Peyer's patch (tissue), 4 donors: ENCODE results near the gene CTBP2. TPM values are rescaled to one million over a fixed set of nuclear protein-coding genes. Genes with fewer than 3 reads are reported as not detected.

Experiments used
- DNase-seq, 3 donors: peaks; one replicate each; pipeline ENCODE4 v3.0.0-alpha.2; 2017 to 2019
- H3K27ac ChIP-seq, 4 donors: fragments of 200-600 bp; sonication (generic); one replicate each; pipeline ENCODE4 v1.5.1; 2016 to 2019
- H3K27me3 ChIP-seq, 2 donors: fragments of 200-600 bp; sonication (generic); one replicate each; pipeline ENCODE4 v1.5.1; 2019
- H3K36me3 ChIP-seq, 3 donors: fragments of 200-600 bp; sonication (generic); one replicate each; pipeline ENCODE4 v1.5.1; 2016 to 2019
- H3K4me1 ChIP-seq, 4 donors: fragments of 200-600 bp; sonication (generic); one replicate each; pipeline ENCODE4 v1.5.1; 2016 to 2019
- H3K4me3 ChIP-seq, 4 donors: fragments of 200-600 bp; sonication (generic); 1 replicate in 3 of 4; 2 replicates in 1 of 4; pipeline ENCODE4 v1.5.1; 2016 to 2019; ENCODE audit warnings: mild to moderate bottlenecking in 1 of 4
- H3K9me3 ChIP-seq, 4 donors: fragments of 200-600 bp; sonication (generic); one replicate each; pipeline ENCODE4 v1.5.1; 2016 to 2019; ENCODE audit warnings: mild to moderate bottlenecking in 1 of 4
- POLR2A ChIP-seq, 2 donors: fragments of 450-650 bp; IDR thresholded peaks; one replicate each; pipeline ENCODE4 v1.5.1; 2017; ENCODE audit warnings: antibody characterized with exemption in 2 of 2, mild to moderate bottlenecking in 2 of 2, moderate library complexity in 2 of 2
- total RNA-seq, 4 donors: library from RNA; depleted of rRNA; stranded (reverse); fragments of >200 nt; gene quantifications; one replicate each; pipeline ENCODE4 v1.1.0, GENCODE V29; 2016
- TF ChIP-seq, protein P1 (sequence below), 6 experiments: fragments of 450-650 bp in 4 of 6; fragments of 200-600 bp in 2 of 6; sonication (generic) in 1 of 6; IDR thresholded peaks; one replicate each; pipeline ENCODE4 v1.5.1; 2017 to 2019; ENCODE audit warnings: antibody characterized with exemption in 6 of 6, mild to moderate bottlenecking in 3 of 6, moderate library complexity in 1 of 6

The CTBP2 gene
- total RNA-seq, 4 donors from 2014 or later, result 53.6 to 83.8 (median 64.7) TPM

DNA sequence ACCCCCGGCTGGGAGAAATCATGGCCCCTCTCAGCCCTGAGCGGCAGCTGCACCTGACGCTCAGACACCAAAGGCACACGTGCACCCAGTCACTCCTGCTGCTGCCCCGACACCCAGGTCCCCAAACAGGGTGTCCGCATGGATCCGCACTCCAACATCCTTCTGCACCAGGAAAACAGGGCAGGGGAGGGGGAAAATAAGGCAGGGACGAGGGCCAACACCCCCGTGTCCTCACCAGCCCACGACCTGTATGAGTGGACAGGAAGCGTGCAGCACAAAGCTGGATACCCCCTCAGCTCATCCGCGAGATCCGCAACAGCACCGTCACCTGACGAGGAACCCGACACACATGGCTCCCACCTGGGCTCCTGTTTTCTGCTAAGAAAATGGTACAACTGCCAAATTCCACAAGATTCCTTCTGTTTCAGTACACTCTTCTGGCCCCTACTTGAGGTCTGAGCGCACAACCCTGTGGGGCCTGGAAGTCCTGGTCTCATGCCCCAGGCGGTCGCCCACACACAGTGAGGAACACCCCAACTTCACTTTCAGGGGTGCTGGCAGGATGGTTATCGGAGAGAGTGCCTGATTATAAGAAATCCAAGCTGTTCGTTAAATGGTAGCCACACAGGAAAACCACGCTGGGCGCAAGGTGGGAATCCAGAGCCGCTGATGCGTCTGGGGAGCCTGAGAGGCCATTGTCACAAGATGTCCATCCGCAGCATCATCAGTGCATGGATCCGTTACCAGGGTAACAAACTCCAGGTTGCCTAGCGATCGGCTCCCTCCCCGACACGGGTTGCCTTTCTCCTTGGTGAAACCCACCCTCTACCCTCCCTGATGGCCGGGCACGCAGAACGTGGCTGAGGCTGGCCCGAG, 154.8 kb downstream of the CTBP2 start:
- Histone ChIP-seq H3K27ac (no peak overlapping the region), H3K36me3 (peaks cover 0 to 51% (median 0%) of the 10 kb centered on the region in 3 donors), H3K4me3 (no peak overlapping the region), H3K9me3 (no peaks in the 10 kb centered on the region), H3K4me1 (peaks cover 0 to 34% (median 0%) of the 10 kb centered on the region in 4 donors), H3K27me3 (no peaks in the 10 kb centered on the region)
- peak in 1 of 3 donors; percentile 26 for DNase-seq
- TF ChIP-seq POLR2A (IDR thresholded peaks at IDR 0.05), result no peak
- TF ChIP-seq, protein P1, sequence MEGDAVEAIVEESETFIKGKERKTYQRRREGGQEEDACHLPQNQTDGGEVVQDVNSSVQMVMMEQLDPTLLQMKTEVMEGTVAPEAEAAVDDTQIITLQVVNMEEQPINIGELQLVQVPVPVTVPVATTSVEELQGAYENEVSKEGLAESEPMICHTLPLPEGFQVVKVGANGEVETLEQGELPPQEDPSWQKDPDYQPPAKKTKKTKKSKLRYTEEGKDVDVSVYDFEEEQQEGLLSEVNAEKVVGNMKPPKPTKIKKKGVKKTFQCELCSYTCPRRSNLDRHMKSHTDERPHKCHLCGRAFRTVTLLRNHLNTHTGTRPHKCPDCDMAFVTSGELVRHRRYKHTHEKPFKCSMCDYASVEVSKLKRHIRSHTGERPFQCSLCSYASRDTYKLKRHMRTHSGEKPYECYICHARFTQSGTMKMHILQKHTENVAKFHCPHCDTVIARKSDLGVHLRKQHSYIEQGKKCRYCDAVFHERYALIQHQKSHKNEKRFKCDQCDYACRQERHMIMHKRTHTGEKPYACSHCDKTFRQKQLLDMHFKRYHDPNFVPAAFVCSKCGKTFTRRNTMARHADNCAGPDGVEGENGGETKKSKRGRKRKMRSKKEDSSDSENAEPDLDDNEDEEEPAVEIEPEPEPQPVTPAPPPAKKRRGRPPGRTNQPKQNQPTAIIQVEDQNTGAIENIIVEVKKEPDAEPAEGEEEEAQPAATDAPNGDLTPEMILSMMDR (IDR thresholded peaks at IDR 0.05), result no peak

DNA sequence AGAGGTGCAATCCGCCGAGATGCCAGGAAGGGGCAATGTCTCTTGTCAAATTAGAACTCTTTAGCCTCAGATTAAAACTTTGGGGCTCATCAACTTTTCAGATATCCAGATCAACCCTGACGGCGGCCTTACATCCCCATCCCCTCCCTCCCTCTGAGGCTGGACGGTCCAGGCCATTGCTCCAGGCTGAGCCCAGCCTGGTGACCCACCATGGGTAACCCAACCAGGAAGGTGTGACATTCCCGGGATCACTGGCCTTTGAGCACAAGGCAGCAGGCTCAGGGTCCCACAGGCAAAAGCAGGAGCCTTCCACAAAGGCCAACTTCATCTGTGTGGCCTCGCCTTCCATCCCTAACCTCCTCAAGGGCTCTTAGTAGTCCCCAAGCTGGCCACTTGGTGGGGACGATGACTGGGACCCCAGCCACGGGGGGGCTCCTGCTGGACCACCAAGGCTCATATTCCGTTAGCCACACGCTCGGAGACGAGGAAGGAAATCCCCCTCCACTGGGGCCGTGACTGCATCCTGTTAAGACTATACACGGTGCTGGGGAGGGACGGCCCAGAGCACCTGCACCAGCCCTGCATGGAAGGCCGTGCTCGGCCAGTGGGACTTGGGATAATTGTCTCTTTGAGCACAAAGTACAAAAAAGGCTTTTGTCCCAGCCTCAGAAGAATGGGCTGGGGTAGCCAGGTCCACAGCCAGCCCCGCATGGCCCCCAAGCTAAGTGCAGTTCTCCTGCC, 155.6 kb downstream of the CTBP2 start:
- H3K4me3 ChIP-seq, result no peak overlapping the region
- peaks cover 0 to 40% (median 0%) of the 10 kb centered on the region in 4 donors for H3K4me1 ChIP-seq
- peak in 1 of 3 donors; percentile 37 for DNase-seq
- no peaks in the 10 kb centered on the region for H3K27me3 ChIP-seq
- TF ChIP-seq POLR2A (IDR thresholded peaks at IDR 0.05), result no peak
- TF ChIP-seq, protein P1 (IDR thresholded peaks at IDR 0.05), result no peak
- H3K27ac ChIP-seq, result no peak overlapping the region
- H3K36me3 ChIP-seq, result peaks cover 0 to 59% (median 0%) of the 10 kb centered on the region in 3 donors
- no peaks in the 10 kb centered on the region for H3K9me3 ChIP-seq

DNA sequence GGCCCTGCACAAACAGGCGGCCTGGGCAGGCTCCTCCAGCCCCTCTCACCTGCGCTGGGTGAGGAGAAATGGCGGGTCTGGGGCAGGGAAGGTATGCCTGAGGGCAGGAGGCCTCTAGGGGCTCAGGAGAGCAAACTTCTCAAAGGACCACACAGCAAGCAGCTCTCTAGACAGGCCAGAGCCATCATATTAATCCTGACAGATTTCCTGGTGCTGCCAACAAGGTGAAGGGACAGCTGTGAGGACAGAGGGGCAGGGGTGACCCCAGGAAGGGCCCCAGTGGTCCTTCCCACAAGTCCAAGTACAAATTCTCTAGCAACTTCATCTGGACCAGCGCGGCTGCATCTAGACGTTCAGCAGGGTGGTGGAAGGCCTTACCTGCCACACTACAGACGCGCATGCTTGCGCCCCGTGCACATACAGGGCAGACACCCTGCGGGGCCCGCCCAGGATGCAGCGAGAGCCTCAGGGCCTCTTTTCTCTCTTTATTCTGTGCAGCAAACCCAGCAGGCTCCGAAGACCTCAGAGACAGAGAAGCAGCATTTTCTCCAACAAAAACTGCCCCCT, 156.4 kb downstream of the CTBP2 start:
- peak in 1 of 3 donors; percentile 18 for DNase-seq

DNA sequence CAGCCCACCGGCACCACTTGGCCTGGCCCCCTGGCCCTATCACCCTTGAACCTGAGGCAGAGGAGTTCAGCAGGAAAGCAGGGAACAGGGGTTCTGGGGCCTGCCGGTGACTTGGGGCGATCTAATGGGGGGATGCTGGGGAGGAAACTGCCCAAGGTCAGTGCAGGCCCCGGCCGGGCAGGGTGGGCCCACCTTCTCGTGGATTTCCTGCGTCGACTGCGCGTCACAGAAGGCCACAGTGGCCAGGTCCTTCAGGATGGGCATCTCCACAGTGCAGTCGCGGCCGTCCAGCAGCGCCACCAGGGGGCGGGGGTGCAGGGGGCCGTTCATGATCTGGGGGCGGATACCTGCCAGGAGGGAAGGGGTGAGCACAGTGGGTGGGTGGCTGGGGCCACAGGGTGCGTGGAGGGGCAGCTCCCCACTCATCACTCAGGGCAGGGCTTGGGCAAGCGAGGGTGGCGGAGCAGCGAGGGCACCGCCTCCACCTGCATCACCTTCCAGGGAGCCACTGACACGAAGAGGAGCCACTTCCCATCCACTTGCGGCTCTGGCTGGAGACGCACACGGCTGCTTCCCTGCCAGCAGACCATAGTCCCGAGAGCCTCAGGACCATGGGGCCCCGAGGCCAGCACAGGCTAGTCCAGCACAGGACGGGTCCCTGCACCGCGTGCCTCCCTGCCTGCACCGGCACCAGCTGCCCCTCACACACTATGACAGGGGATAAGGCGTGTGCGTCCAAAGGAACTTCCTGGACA, 157.0 kb downstream of the CTBP2 start:
- H3K27ac ChIP-seq, result no peak overlapping the region
- H3K4me1 ChIP-seq, result peaks cover 0 to 34% (median 0%) of the 10 kb centered on the region in 4 donors
- no peaks in the 10 kb centered on the region for H3K27me3 ChIP-seq
- no peaks in the 10 kb centered on the region for H3K9me3 ChIP-seq
- peak in 1 of 3 donors; percentile 34 for DNase-seq
- H3K4me3 ChIP-seq, result no peak overlapping the region
- peaks cover 0 to 70% (median 0%) of the 10 kb centered on the region in 3 donors for H3K36me3 ChIP-seq
- TF ChIP-seq, protein P1 (IDR thresholded peaks at IDR 0.05), result no peak
- TF ChIP-seq POLR2A (IDR thresholded peaks at IDR 0.05), result no peak

More for the DNA sequence above, 156.4 kb downstream of the CTBP2 start:
- no peak for TF ChIP-seq POLR2A (IDR thresholded peaks at IDR 0.05)
- TF ChIP-seq, protein P1 (IDR thresholded peaks at IDR 0.05), result no peak
- no peak overlapping the region for H3K27ac ChIP-seq
- peaks cover 0 to 40% (median 0%) of the 10 kb centered on the region in 4 donors for H3K4me1 ChIP-seq
- H3K36me3 ChIP-seq, result peaks cover 0 to 66% (median 0%) of the 10 kb centered on the region in 3 donors
- no peak overlapping the region for H3K4me3 ChIP-seq
- no peaks in the 10 kb centered on the region for H3K27me3 ChIP-seq
- no peaks in the 10 kb centered on the region for H3K9me3 ChIP-seq
